CD14-positive monocyte (primary cell): ENCODE results near the gene CARD19. TPM values are rescaled to one million over a fixed set of nuclear protein-coding genes. Genes with fewer than 3 reads are reported as not detected.
A peak's percentile ranks its signal among the peaks of the same experiment; 100 is the strongest.

Source experiments
- DNase-seq, 3 donors: peaks; one replicate each; pipeline ENCODE4 v3.0.0-alpha.2; 2011 to 2022
- H2AFZ ChIP-seq: 2 replicates; pipeline ENCODE4 v1.6.0; 2012; ENCODE audit warnings: mild to moderate bottlenecking, low read depth, low read length, inconsistent platforms; ENCODE audit not compliant: insufficient read depth, poor library complexity, severe bottlenecking
- H3K27ac ChIP-seq, 2 donors: 1 replicate in 1 of 2; 2 replicates in 1 of 2; pipeline ENCODE4 v1.5.1; 2012 to 2013; ENCODE audit warnings: low read length in 2 of 2, control low read depth in 1 of 2, inconsistent platforms in 1 of 2, low read depth in 1 of 2, mild to moderate bottlenecking in 1 of 2
- H3K27me3 ChIP-seq, 2 donors: one replicate each; pipeline versions ENCODE4 v1.6.0 to v1.6.1; 2011 to 2013; ENCODE audit warnings: low read length in 2 of 2; ENCODE audit not compliant: control insufficient read depth in 2 of 2, insufficient read depth in 2 of 2
- H3K36me3 ChIP-seq, 2 donors: replicated peaks in 1 of 2; 1 replicate in 1 of 2; 2 replicates in 1 of 2; pipeline versions ENCODE4 v1.5.1 to v1.6.1; 2012 to 2013; ENCODE audit warnings: low read length in 2 of 2, control low read depth in 1 of 2, inconsistent platforms in 1 of 2, mild to moderate bottlenecking in 1 of 2; ENCODE audit not compliant: insufficient read depth in 2 of 2, control insufficient read depth in 1 of 2
- H3K4me1 ChIP-seq, 2 donors: 1 replicate in 1 of 2; 2 replicates in 1 of 2; pipeline versions ENCODE4 v1.5.1 to v1.6.1; 2012 to 2013; ENCODE audit warnings: low read length in 2 of 2, control low read depth in 1 of 2, inconsistent platforms in 1 of 2, mild to moderate bottlenecking in 1 of 2, moderate library complexity in 1 of 2; ENCODE audit not compliant: insufficient read depth in 2 of 2, control insufficient read depth in 1 of 2
- H3K4me2 ChIP-seq: replicated peaks from 2 replicates; pipeline ENCODE3; 2012; ENCODE audit warnings: low read length, moderate library complexity, mild to moderate bottlenecking; ENCODE audit not compliant: poor library complexity, severe bottlenecking; ENCODE audit errors: extremely low read depth
- H3K4me3 ChIP-seq, 3 experiments: fragments of 200-600 bp in 1 of 3; sonication (generic) in 1 of 3; replicated peaks in 1 of 3; 1 replicate in 2 of 3; 2 replicates in 1 of 3; pipeline ENCODE4 v1.5.1; 2011 to 2013; ENCODE audit warnings: low read length in 3 of 3, mild to moderate bottlenecking in 3 of 3, control low read depth in 2 of 3, low read depth in 2 of 3, inconsistent platforms in 1 of 3, moderate library complexity in 1 of 3
- H3K79me2 ChIP-seq: 2 replicates; pipeline ENCODE4 v1.6.0; 2012; ENCODE audit warnings: mild to moderate bottlenecking, control low read depth, inconsistent platforms, low read length, moderate library complexity; ENCODE audit not compliant: insufficient read depth
- H3K9ac ChIP-seq: 2 replicates; pipeline ENCODE4 v1.6.0; 2017; ENCODE audit warnings: low read length, mild to moderate bottlenecking; ENCODE audit not compliant: insufficient read depth, poor library complexity, severe bottlenecking
- H3K9me3 ChIP-seq, 2 donors: replicated peaks in 1 of 2; 1 replicate in 1 of 2; 2 replicates in 1 of 2; pipeline versions ENCODE4 v1.5.1 to v1.6.1; 2012 to 2013; ENCODE audit warnings: low read length in 2 of 2, control low read depth in 1 of 2; ENCODE audit not compliant: control insufficient read depth in 1 of 2, insufficient read depth in 1 of 2
- H4K20me1 ChIP-seq: 2 replicates; pipeline ENCODE4 v1.6.0; 2012; ENCODE audit warnings: mild to moderate bottlenecking, low read length, control low read depth, moderate library complexity; ENCODE audit not compliant: insufficient read depth
- H3K27ac Mint-ChIP-seq, 7 donors: one replicate each; pipeline ENCODE4 v1.8.0; 2020; ENCODE audit warnings: mild to moderate bottlenecking in 7 of 7, mixed read lengths in 7 of 7, moderate library complexity in 6 of 7, inconsistent platforms in 2 of 7
- H3K27me3 Mint-ChIP-seq, 3 donors: one replicate each; pipeline ENCODE4 v1.8.0; 2021 to 2022; ENCODE audit warnings: low read depth in 3 of 3, mild to moderate bottlenecking in 3 of 3, mixed read lengths in 3 of 3, moderate library complexity in 3 of 3, inconsistent platforms in 1 of 3
- H3K36me3 Mint-ChIP-seq, 2 donors: one replicate each; pipeline ENCODE4 v1.8.0; 2020; ENCODE audit warnings: mixed read lengths in 2 of 2, inconsistent platforms in 1 of 2, mild to moderate bottlenecking in 1 of 2
- H3K4me1 Mint-ChIP-seq: one replicate; pipeline ENCODE4 v1.8.0; 2020; ENCODE audit warnings: mild to moderate bottlenecking, mixed read lengths
- H3K4me3 Mint-ChIP-seq, 2 donors: one replicate each; pipeline ENCODE4 v1.8.0; 2020; ENCODE audit warnings: mild to moderate bottlenecking in 2 of 2, mixed read lengths in 2 of 2, moderate library complexity in 1 of 2
- H3K9me3 Mint-ChIP-seq, 7 donors: one replicate each; pipeline ENCODE4 v1.8.0; 2020 to 2022; ENCODE audit warnings: mixed read lengths in 7 of 7, mild to moderate bottlenecking in 6 of 7, moderate library complexity in 6 of 7, inconsistent platforms in 2 of 7
- CTCF ChIP-seq: fragments of 200-600 bp; IDR thresholded peaks from one replicate; pipeline ENCODE4 v1.8.0; 2022; ENCODE audit warnings: antibody characterized with exemption, mild to moderate bottlenecking
- WGBS: methylation state at CpG from one replicate; pipeline ENCODE4 v1.1.5; 2013; ENCODE audit warnings: missing lambda C conversion rate; ENCODE audit not compliant: insufficient coverage; 5-methylcytosine and 5-hydroxymethylcytosine counted together
- intact Hi-C, 2 donors: fragments of 100-400 bp; cut with micrococcal nuclease; formaldehyde crosslinking; loops; one replicate each; pipeline versions ENCODE4 v1.15.0 to v1.15.1; 2023
- polyA plus RNA-seq, 3 donors: library from polyadenylated mRNA; depleted of rRNA in 1 of 3; unstranded in 2 of 3; stranded (reverse) in 1 of 3; fragments of 300-500 nt in 2 of 3; fragments of >200 nt in 1 of 3; fragmentation: Illumina TruSeq in 2 of 3; gene quantifications; 1 replicate in 2 of 3; 2 replicates in 1 of 3; pipeline ENCODE4 v1.2.3, GENCODE V29; 2012 to 2021

CARD19 gene
- polyA plus RNA-seq, 3 donors, result 130 to 506 (median 137) TPM

GRCh38 chr9:93105620-93106019, 9.6 kb downstream of the CARD19 start:
- Histone ChIP-seq H3K36me3 (peaks cover 21 to 41% of the 10 kb centered on the region in 2 donors), H3K9me3 (no peaks in the 10 kb centered on the region), H3K4me1 (peaks cover 25 to 59% of the 10 kb centered on the region in 2 donors), H3K4me3 (no peak overlapping the region), H3K4me2 (no peak overlapping the region), H3K27me3 (no peaks in the 10 kb centered on the region), H3K79me2 (peaks cover 93% of the 10 kb centered on the region), H3K9ac (no peak overlapping the region), H2AFZ (no peak overlapping the region), H3K27ac (no peak overlapping the region), H4K20me1 (peaks cover 89% of the 10 kb centered on the region)
- no CpG with 5 or more reads among the region's 1 CpG for WGBS
- TF ChIP-seq CTCF, result no peak
- peaks cover 58 to 67% of the 10 kb centered on the region in 2 donors for H3K36me3 Mint-ChIP-seq
- no peak for DNase-seq
- H3K4me1 Mint-ChIP-seq, result peaks cover 81% of the 10 kb centered on the region
- H3K27ac Mint-ChIP-seq, result peak overlapping the region in 2 of 7 donors; percentile 54 to 58
- intact Hi-C loops, result loop anchor here (5.0 to 10.0 kb wide), 2 partner anchors 47 to 199 kb away; no protein-coding TSS in a partner anchor
- peaks cover 0 to 5% (median 4%) of the 10 kb centered on the region in 7 donors for H3K9me3 Mint-ChIP-seq
- peaks cover 0 to 3% (median 0%) of the 10 kb centered on the region in 3 donors for H3K27me3 Mint-ChIP-seq
- no peak overlapping the region for H3K4me3 Mint-ChIP-seq

- Histone ChIP-seq H3K9me3 (no peaks in the 10 kb centered on the region), H3K79me2 (peaks cover 91% of the 10 kb centered on the region), H3K9ac (no peak overlapping the region), H3K27me3 (no peaks in the 10 kb centered on the region), H2AFZ (no peak overlapping the region), H3K4me3 (no peak overlapping the region), H3K4me2 (no peak overlapping the region), H3K27ac (peak overlapping the region; percentile 98 to 100), H3K4me1 (peaks cover 41 to 61% of the 10 kb centered on the region in 2 donors), H3K36me3 (peaks cover 28 to 50% of the 10 kb centered on the region in 2 donors), H4K20me1 (peaks cover 73% of the 10 kb centered on the region)
- DNase-seq, result peak in 1 of 3 donors; percentile 20
- Mint-ChIP-seq H3K27me3 (peaks cover 0 to 3% (median 0%) of the 10 kb centered on the region in 3 donors), H3K4me3 (no peak overlapping the region), H3K27ac (peak overlapping the region; percentile 52 to 82 (median 73)), H3K4me1 (peaks cover 84% of the 10 kb centered on the region), H3K36me3 (peaks cover 60 to 73% of the 10 kb centered on the region in 2 donors), H3K9me3 (peaks cover 0 to 6% (median 4%) of the 10 kb centered on the region in 7 donors)
- TF ChIP-seq CTCF, result no peak
- WGBS, result 88% methylated on average over 8 of the region's 14 CpGs
- intact Hi-C loops, result loop anchor here (5.0 to 10.0 kb wide), 2 partner anchors 45 to 198 kb away; no protein-coding TSS in a partner anchor
These were observed 11.3 kb downstream of the CARD19 start for GRCh38 chr9:93107151-93107824.
